Measurements from ENCODE around the gene GUF1.
A peak's percentile ranks its signal among the peaks of the same experiment; 100 is the strongest.
"Not testable (repeated sequence)": the region's sequence is repeated elsewhere in the genome, so short reads cannot be mapped to it uniquely, and the experiment has no call there.

Gene GUF1

GRCh38 chr4:44725166-44725565 is 46.9 kb downstream of the GUF1 start:
- TF ChIP-seq, protein P1, sequence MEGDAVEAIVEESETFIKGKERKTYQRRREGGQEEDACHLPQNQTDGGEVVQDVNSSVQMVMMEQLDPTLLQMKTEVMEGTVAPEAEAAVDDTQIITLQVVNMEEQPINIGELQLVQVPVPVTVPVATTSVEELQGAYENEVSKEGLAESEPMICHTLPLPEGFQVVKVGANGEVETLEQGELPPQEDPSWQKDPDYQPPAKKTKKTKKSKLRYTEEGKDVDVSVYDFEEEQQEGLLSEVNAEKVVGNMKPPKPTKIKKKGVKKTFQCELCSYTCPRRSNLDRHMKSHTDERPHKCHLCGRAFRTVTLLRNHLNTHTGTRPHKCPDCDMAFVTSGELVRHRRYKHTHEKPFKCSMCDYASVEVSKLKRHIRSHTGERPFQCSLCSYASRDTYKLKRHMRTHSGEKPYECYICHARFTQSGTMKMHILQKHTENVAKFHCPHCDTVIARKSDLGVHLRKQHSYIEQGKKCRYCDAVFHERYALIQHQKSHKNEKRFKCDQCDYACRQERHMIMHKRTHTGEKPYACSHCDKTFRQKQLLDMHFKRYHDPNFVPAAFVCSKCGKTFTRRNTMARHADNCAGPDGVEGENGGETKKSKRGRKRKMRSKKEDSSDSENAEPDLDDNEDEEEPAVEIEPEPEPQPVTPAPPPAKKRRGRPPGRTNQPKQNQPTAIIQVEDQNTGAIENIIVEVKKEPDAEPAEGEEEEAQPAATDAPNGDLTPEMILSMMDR (IDR thresholded peaks at IDR 0.05; ENCODE audit: low read depth, low read length), result no peak
- peak overlapping the region; percentile 90 to 92 for H3K4me3 ChIP-seq (replicated peaks in 1 of 2; ENCODE audit: low read depth in 2 of 2, low read length in 2 of 2)
- DNase-seq (ENCODE audit: low read depth in 2 of 2), result peak in 1 of 2 donors; percentile 5

GRCh38 chr4:44725726-44726037 is 47.5 kb downstream of the GUF1 start:
- DNase-seq (ENCODE audit: low read depth in 2 of 2), result peak in 1 of 2 donors; percentile 43
- TF ChIP-seq, protein P1 (IDR thresholded peaks at IDR 0.05; ENCODE audit: low read depth, low read length), result no peak
- H3K4me3 ChIP-seq (replicated peaks in 1 of 2; ENCODE audit: low read depth in 2 of 2, low read length in 2 of 2), result peak overlapping the region; percentile 90 to 92

DNA sequence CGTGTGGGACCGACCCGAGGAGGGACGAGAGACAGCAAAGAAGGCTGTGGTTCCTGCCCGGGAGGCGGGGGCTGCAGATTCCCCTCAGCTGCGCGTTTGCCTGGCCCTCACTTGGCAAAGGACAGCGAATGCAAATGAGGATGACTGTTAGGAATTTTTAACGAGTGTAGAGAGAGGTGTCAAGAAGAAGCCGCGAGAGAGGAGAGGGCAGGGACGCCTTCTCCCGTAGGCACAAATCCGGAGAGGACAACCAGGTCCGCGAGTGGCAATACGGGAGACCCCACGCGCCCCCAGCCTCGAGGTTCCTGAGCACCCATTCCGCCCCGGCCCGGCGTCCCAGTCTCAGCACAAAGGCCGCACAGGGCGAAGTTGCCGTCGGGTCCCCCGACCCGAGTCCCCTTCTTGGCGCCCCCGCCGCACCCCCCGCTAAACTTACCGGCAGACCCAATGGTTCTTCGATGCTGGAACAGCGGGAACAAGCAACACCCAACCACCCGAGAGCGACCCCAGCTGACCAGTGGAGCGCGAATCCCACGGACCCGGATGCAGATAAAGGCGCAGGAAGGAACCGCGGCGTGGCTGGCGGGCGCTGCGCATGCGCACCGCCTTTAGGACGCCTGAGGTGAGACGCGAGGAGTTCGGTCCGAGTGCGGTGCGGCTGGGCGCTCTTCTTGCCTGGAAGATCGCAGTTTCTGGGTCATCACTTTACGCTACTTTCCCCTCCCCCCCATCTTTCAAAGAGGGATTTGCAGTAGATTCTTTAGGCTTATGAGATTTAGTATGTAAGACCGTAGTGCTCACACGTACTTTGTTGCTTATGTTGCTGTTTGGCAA is 48.0 kb downstream of the GUF1 start, which contains the start of gene GNPDA2:
Gene GNPDA2 (minus strand): TSS at position 519 of the 834 bp plus-strand sequence. CDS start 4,349 bp downstream, outside the sequence.
- DNase-seq (ENCODE audit: low read depth in 2 of 2), result peak; percentile 90 to 94
- TF ChIP-seq, protein P1 (IDR thresholded peaks at IDR 0.05; ENCODE audit: low read depth, low read length), result peak; percentile 8
- H3K4me3 ChIP-seq (replicated peaks in 1 of 2; ENCODE audit: low read depth in 2 of 2, low read length in 2 of 2), result peak within 1 kb of the TSS; percentile 90 to 92

DNA sequence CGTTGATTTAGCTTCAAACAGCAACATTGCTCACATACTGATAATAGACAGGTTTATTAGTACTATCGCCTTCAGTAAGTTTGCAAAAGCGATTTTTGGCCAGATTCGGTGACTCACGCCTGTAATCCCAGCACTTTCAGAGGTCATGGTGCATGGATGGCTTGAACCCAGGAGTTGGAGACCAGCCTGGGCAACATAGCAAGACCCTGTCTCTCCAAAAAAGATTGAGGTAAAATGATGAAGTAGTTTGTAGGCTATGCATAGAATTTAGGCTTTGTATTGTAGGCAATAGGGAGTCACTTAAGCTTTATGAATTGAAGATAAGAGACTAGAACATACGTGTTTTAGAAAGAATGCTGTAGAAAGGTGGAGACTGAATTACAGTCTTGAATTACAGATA is 49.3 kb downstream of the GUF1 start:
- no peak overlapping the region for H3K4me3 ChIP-seq (replicated peaks in 1 of 2; ENCODE audit: low read depth in 2 of 2, low read length in 2 of 2)
- TF ChIP-seq, protein P1 (IDR thresholded peaks at IDR 0.05; ENCODE audit: low read depth, low read length), result no peak
- DNase-seq (ENCODE audit: low read depth in 2 of 2), result no peak

GRCh38 chr4:44728694-44729093 is 50.5 kb downstream of the GUF1 start:
- DNase-seq (ENCODE audit: low read depth in 2 of 2); H3K4me3 ChIP-seq (replicated peaks in 1 of 2; ENCODE audit: low read depth in 2 of 2, low read length in 2 of 2): not testable (repeated sequence)

- H3K4me3 ChIP-seq (replicated peaks in 1 of 2; ENCODE audit: low read depth in 2 of 2, low read length in 2 of 2), result no peak overlapping the region
- TF ChIP-seq, protein P1 (IDR thresholded peaks at IDR 0.05; ENCODE audit: low read depth, low read length), result no peak
- no peak for DNase-seq (ENCODE audit: low read depth in 2 of 2)
Measured at GRCh38 chr4:44736900-44737299, 58.7 kb downstream of the GUF1 start.

- H3K4me3 ChIP-seq (replicated peaks in 1 of 2; ENCODE audit: low read depth in 2 of 2, low read length in 2 of 2), result no peak overlapping the region
- TF ChIP-seq, protein P1 (IDR thresholded peaks at IDR 0.05; ENCODE audit: low read depth, low read length), result peak; percentile 38
- DNase-seq (ENCODE audit: low read depth in 2 of 2), result peak; percentile 14 to 28
Measured at GRCh38 chr4:44738615-44739014, 60.4 kb downstream of the GUF1 start.
